B cell (primary cell): ENCODE data around the gene ZNF496. TPM values are rescaled to one million over a fixed set of nuclear protein-coding genes. Genes with fewer than 3 reads are reported as not detected.

Source experiments
- ATAC-seq: fragments of 200-7000 bp; cut with Tn5 transposase; one replicate; pipeline ENCODE4 v1.10.0; 2021; ENCODE audit warnings: low read depth, mild to moderate bottlenecking, moderate number of reproducible peaks, moderate library complexity
- CTCF ChIA-PET: fragments of 350-600 bp; sonication (Branson Sonifier 250); formaldehyde crosslinking; loops from one replicate; lab custom pipeline; 2021; ENCODE audit warnings: antibody characterized with exemption, inconsistent platforms; lab: Charles Lee
- POLR2A ChIA-PET: fragments of 350-600 bp; sonication (Branson Sonifier 250); formaldehyde crosslinking; loops from one replicate; lab custom pipeline; 2021; ENCODE audit warnings: antibody characterized with exemption; lab: Charles Lee
- DNase-seq: peaks from one replicate; pipeline ENCODE4 v3.0.0; 2013
- H2AFZ ChIP-seq: 2 replicates; pipeline ENCODE4 v1.6.1; 2012; ENCODE audit warnings: mild to moderate bottlenecking, low read depth, low read length; ENCODE audit not compliant: insufficient read depth, poor library complexity, severe bottlenecking
- H3K27ac ChIP-seq, 2 donors: 1 replicate in 1 of 2; 2 replicates in 1 of 2; pipeline ENCODE4 v1.5.1; 2012 to 2013; ENCODE audit warnings: low read length in 2 of 2, mild to moderate bottlenecking in 2 of 2, moderate library complexity in 1 of 2
- H3K27me3 ChIP-seq, 4 experiments: fragments of 200-600 bp in 1 of 4; sonication (generic) in 1 of 4; replicated peaks in 1 of 4; 1 replicate in 2 of 4; 2 replicates in 2 of 4; pipeline versions ENCODE4 v1.6.1 to v1.7.0; 2013 to 2016; ENCODE audit warnings: low read length in 3 of 4, mild to moderate bottlenecking in 2 of 4, mixed read lengths in 1 of 4, moderate library complexity in 1 of 4; ENCODE audit not compliant: insufficient read depth in 4 of 4, control insufficient read depth in 3 of 4; ENCODE audit errors: control extremely low read depth in 1 of 4
- H3K36me3 ChIP-seq, 2 experiments: replicated peaks in 1 of 2; 1 replicate in 1 of 2; 2 replicates in 1 of 2; pipeline versions ENCODE4 v1.6.1 to v1.7.1; 2013; ENCODE audit warnings: low read length in 1 of 2; ENCODE audit not compliant: insufficient read depth in 2 of 2, control insufficient read depth in 1 of 2; ENCODE audit errors: control extremely low read depth in 1 of 2, extremely low read depth in 1 of 2
- H3K4me1 ChIP-seq, 2 donors: fragments of 200-600 bp in 1 of 2; sonication (generic) in 1 of 2; 1 replicate in 1 of 2; 2 replicates in 1 of 2; pipeline versions ENCODE4 v1.5.1 to v1.6.1; 2013 to 2017; ENCODE audit warnings: low read length in 2 of 2; ENCODE audit not compliant: control insufficient read depth in 2 of 2, insufficient read depth in 2 of 2
- H3K4me2 ChIP-seq: replicated peaks from 2 replicates; pipeline ENCODE3; 2012; ENCODE audit warnings: mild to moderate bottlenecking, low read depth, low read length; ENCODE audit not compliant: poor library complexity, severe bottlenecking
- H3K4me3 ChIP-seq, 5 experiments: fragments of 200-600 bp in 1 of 5; sonication (generic) in 1 of 5; 1 replicate in 3 of 5; 2 replicates in 2 of 5; pipeline versions ENCODE4 v1.5.1 to v1.7.0; 2011 to 2016; ENCODE audit warnings: low read length in 4 of 5, mild to moderate bottlenecking in 4 of 5, low read depth in 2 of 5, control low read depth in 1 of 5, moderate library complexity in 1 of 5; ENCODE audit not compliant: insufficient read depth in 1 of 5; ENCODE audit errors: control extremely low read depth in 1 of 5, extremely low read depth in 1 of 5
- H3K79me2 ChIP-seq: fragments of 200-600 bp; sonication (generic); one replicate; pipeline ENCODE4 v1.6.0; 2016; ENCODE audit warnings: low read length; ENCODE audit not compliant: control insufficient read depth, insufficient read depth
- H3K9ac ChIP-seq: fragments of 200-600 bp; sonication (generic); 2 replicates; pipeline ENCODE4 v1.6.1; 2017; ENCODE audit warnings: mild to moderate bottlenecking, low read length, moderate library complexity
- H3K9me3 ChIP-seq, 3 donors: one replicate each; pipeline versions ENCODE4 v1.6.1 to v1.7.1; 2013; ENCODE audit warnings: low read length in 2 of 3; ENCODE audit not compliant: control insufficient read depth in 2 of 3, insufficient read depth in 1 of 3; ENCODE audit errors: control extremely low read depth in 1 of 3
- H4K20me1 ChIP-seq: 2 replicates; pipeline ENCODE4 v1.6.0; 2012; ENCODE audit warnings: mild to moderate bottlenecking, low read length; ENCODE audit not compliant: insufficient read depth, control insufficient read depth, poor library complexity, severe bottlenecking
- H3K27ac Mint-ChIP-seq: one replicate; pipeline ENCODE4 v1.8.0; 2021; ENCODE audit warnings: mixed read lengths
- H3K27me3 Mint-ChIP-seq: one replicate; pipeline ENCODE4 v1.8.0; 2021; ENCODE audit warnings: mixed read lengths
- H3K4me1 Mint-ChIP-seq: one replicate; pipeline ENCODE4 v1.8.0; 2021; ENCODE audit warnings: mixed read lengths
- H3K4me3 Mint-ChIP-seq: one replicate; pipeline ENCODE4 v1.8.0; 2021; ENCODE audit warnings: mixed read lengths
- H3K9me3 Mint-ChIP-seq: one replicate; pipeline ENCODE4 v1.8.0; 2022; ENCODE audit warnings: mixed read lengths; ENCODE audit not compliant: insufficient read depth
- CTCF ChIP-seq: fragments of 200-600 bp; IDR thresholded peaks from one replicate; pipeline ENCODE4 v1.8.0; 2022; ENCODE audit warnings: antibody characterized with exemption, mild to moderate bottlenecking
- EZH2 ChIP-seq: IDR thresholded peaks from 2 replicates; pipeline ENCODE4 v1.6.1; 2012; ENCODE audit warnings: borderline replicate concordance, low read depth, mild to moderate bottlenecking, moderate library complexity, low read length; ENCODE audit not compliant: insufficient read depth, poor library complexity, severe bottlenecking
- whole genome bisulfite sequencing: methylation state at CpG from one replicate; pipeline ENCODE4 v1.1.5; 2013; ENCODE audit warnings: missing lambda C conversion rate; ENCODE audit not compliant: insufficient coverage; 5-methylcytosine and 5-hydroxymethylcytosine counted together
- intact Hi-C: fragments of 100-400 bp; cut with micrococcal nuclease; formaldehyde crosslinking; loops from one replicate; pipeline ENCODE4 v1.10.0; 2022
- polyA plus RNA-seq: library from polyadenylated mRNA; depleted of rRNA; stranded (reverse); fragments of >200 nt; gene quantifications from 2 replicates; pipeline ENCODE4 v1.2.3, GENCODE V29; 2012
- total RNA-seq, 2 donors: library from RNA; stranded (reverse); fragments of 120-200 nt in 1 of 2; gene quantifications; 1 replicate in 1 of 2; 2 replicates in 1 of 2; pipeline versions ENCODE4 v1.2.3 to v1.2.4, GENCODE V29; 2013 to 2022

Gene ZNF496
- total and polyA plus RNA-seq, 2 donors (not counting 1 experiment from before 2014, with no cell fraction given): 9.9 to 22.6 TPM

GRCh38 chr1:247291833-247292561 lies 39.7 kb downstream of the ZNF496 start:
- no peaks in the 10 kb centered on the region for H3K4me1 Mint-ChIP-seq
- no peak overlapping the region for H3K9ac ChIP-seq
- no peaks in the 10 kb centered on the region for H3K4me1 ChIP-seq
- ATAC-seq (no peak), DNase-seq (no peak)
- POLR2A ChIA-PET: no interaction called here
- H3K79me2 ChIP-seq: no peaks in the 10 kb centered on the region
- no peak overlapping the region for H3K27ac ChIP-seq
- CTCF ChIA-PET: no interaction called here
- no peak overlapping the region for H3K4me3 Mint-ChIP-seq
- no peak for TF ChIP-seq EZH2
- no peak for TF ChIP-seq CTCF
- intact Hi-C loops: no loop called here
- H3K4me3 ChIP-seq: no peak overlapping the region
- no peak overlapping the region for H2AFZ ChIP-seq
- H3K9me3 ChIP-seq: peaks cover 0 to 12% (median 0%) of the 10 kb centered on the region in 3 donors
- WGBS: 91% methylated on average over 16 of the region's 17 CpGs
- no peak overlapping the region for H3K4me2 ChIP-seq
- no peak overlapping the region for H3K27ac Mint-ChIP-seq
- no peaks in the 10 kb centered on the region for H4K20me1 ChIP-seq
- no peaks in the 10 kb centered on the region for H3K27me3 Mint-ChIP-seq
- H3K36me3 ChIP-seq: no peaks in the 10 kb centered on the region
- peaks cover 2% of the 10 kb centered on the region for H3K9me3 Mint-ChIP-seq
- H3K27me3 ChIP-seq: no peaks in the 10 kb centered on the region

- Histone ChIP-seq H3K9ac (no peak overlapping the region), H3K4me3 (no peak overlapping the region), H3K4me2 (no peak overlapping the region), H3K27ac (no peak overlapping the region), H3K9me3 (peaks cover 0 to 18% (median 0%) of the 10 kb centered on the region in 3 donors), H4K20me1 (no peaks in the 10 kb centered on the region), H2AFZ (no peak overlapping the region), H3K27me3 (no peaks in the 10 kb centered on the region), H3K79me2 (no peaks in the 10 kb centered on the region), H3K36me3 (no peaks in the 10 kb centered on the region), H3K4me1 (no peaks in the 10 kb centered on the region)
- ATAC-seq: no peak
- peaks cover 2% of the 10 kb centered on the region for H3K9me3 Mint-ChIP-seq
- no peaks in the 10 kb centered on the region for H3K27me3 Mint-ChIP-seq
- ChIA-PET CTCF (no interaction called here), POLR2A (no interaction called here)
- no peaks in the 10 kb centered on the region for H3K4me1 Mint-ChIP-seq
- intact Hi-C loops: no loop called here
- no peak overlapping the region for H3K27ac Mint-ChIP-seq
- no peak for DNase-seq
- WGBS: 97% methylated on average over 6 of the region's 9 CpGs
- H3K4me3 Mint-ChIP-seq: no peak overlapping the region
- TF ChIP-seq CTCF (no peak), EZH2 (no peak)
Measured at GRCh38 chr1:247291161-247291560, 40.5 kb downstream of the ZNF496 start.
